ENCODE data around the gene MS4A13.
"Not testable (repeated sequence)": the region's sequence is repeated elsewhere in the genome, so short reads cannot be mapped to it uniquely, and the experiment has no call there.

Gene MS4A13

GRCh38 chr11:60532383-60532782, 17.2 kb downstream of the MS4A13 start:
- not testable (repeated sequence) for DNase-seq

- DNase-seq = not testable (repeated sequence)
Measured at GRCh38 chr11:60538627-60539026, 23.4 kb downstream of the MS4A13 start.

- no peak for DNase-seq
Measured at GRCh38 chr11:60544077-60544476, 28.9 kb downstream of the MS4A13 start.

GRCh38 chr11:60561254-60561653, 46.1 kb downstream of the MS4A13 start:
- no peak for DNase-seq

- DNase-seq = no peak
Measured at GRCh38 chr11:60563553-60564235, 48.5 kb downstream of the MS4A13 start.

GRCh38 chr11:60566776-60567175, 51.6 kb downstream of the MS4A13 start:
- no peak for DNase-seq

GRCh38 chr11:60570970-60571369, 55.8 kb downstream of the MS4A13 start:
- DNase-seq = no peak

- no peak for DNase-seq
Measured at GRCh38 chr11:60589611-60590010, 74.4 kb downstream of the MS4A13 start.
